WTC11 (cell line): ENCODE measurements around the gene TWIST2. TPM values are rescaled to one million over a fixed set of nuclear protein-coding genes. Genes with fewer than 3 reads are reported as not detected.

ENCODE experiments used
- ATAC-seq: fragments of 200-7000 bp; cut with Tn5 transposase; 2 replicates; pipeline ENCODE4 v1.10.0; 2021; ENCODE audit warnings: mild to moderate bottlenecking, moderate library complexity
- CTCF ChIA-PET: fragments of 300-600 bp; sonication (Branson Sonifier 250); formaldehyde crosslinking; loops from one replicate; lab custom pipeline; 2021; ENCODE audit warnings: antibody characterized with exemption; lab: Charles Lee
- POLR2A ChIA-PET: fragments of 350-600 bp; sonication (Branson Sonifier 250); formaldehyde crosslinking; loops from one replicate; lab custom pipeline; 2021; ENCODE audit warnings: antibody characterized with exemption; lab: Charles Lee
- DNase-seq: peaks from one replicate; pipeline ENCODE4 v3.0.0; 2021; ENCODE audit warnings: low spot score
- H3K27ac Mint-ChIP-seq: 2 replicates; pipeline ENCODE4 v1.8.0; 2021; ENCODE audit warnings: mixed read lengths
- H3K27me3 Mint-ChIP-seq: 2 replicates; pipeline ENCODE4 v1.8.0; 2021; ENCODE audit warnings: low read depth, mild to moderate bottlenecking, moderate library complexity, mixed read lengths
- H3K36me3 Mint-ChIP-seq: 2 replicates; pipeline ENCODE4 v1.8.0; 2021; ENCODE audit warnings: mixed read lengths
- H3K4me1 Mint-ChIP-seq: 2 replicates; pipeline ENCODE4 v1.8.0; 2022; ENCODE audit warnings: mixed read lengths
- H3K4me3 Mint-ChIP-seq: 2 replicates; pipeline ENCODE4 v1.8.0; 2021; ENCODE audit warnings: mild to moderate bottlenecking, moderate library complexity, mixed read lengths
- H3K9me3 Mint-ChIP-seq: 2 replicates; pipeline ENCODE4 v1.8.0; 2021; ENCODE audit warnings: mixed read lengths
- ELF4 ChIP-seq: sonication (generic); formaldehyde crosslinking; IDR thresholded peaks from 2 replicates; pipeline ENCODE4 v1.8.1; 2022; ENCODE audit warnings: low read depth, mild to moderate bottlenecking, moderate library complexity, missing genetic modification reagents
- FOXJ3 ChIP-seq: sonication (generic); formaldehyde crosslinking; IDR thresholded peaks from 2 replicates; pipeline ENCODE4 v1.9.0; 2021; ENCODE audit warnings: missing genetic modification reagents, mild to moderate bottlenecking, borderline replicate concordance
- HMGA2 ChIP-seq: fragments of 250-450 bp; sonication (Bioruptor Pico); IDR thresholded peaks from 2 replicates; pipeline ENCODE4 v1.4.0; 2021; ENCODE audit warnings: mild to moderate bottlenecking, moderate library complexity
- IRF1 ChIP-seq: sonication (generic); formaldehyde crosslinking; IDR thresholded peaks from 2 replicates; pipeline ENCODE4 v1.8.0; 2023; ENCODE audit warnings: missing genetic modification reagents
- JAZF1 ChIP-seq: fragments of 250-450 bp; sonication (Bioruptor Pico); IDR thresholded peaks from 2 replicates; pipeline ENCODE4 v1.9.0; 2021; ENCODE audit warnings: moderate library complexity, mild to moderate bottlenecking, inconsistent platforms
- MLX ChIP-seq: sonication (generic); formaldehyde crosslinking; IDR thresholded peaks from 2 replicates; pipeline ENCODE4 v1.8.1; 2023; ENCODE audit warnings: mild to moderate bottlenecking, missing genetic modification reagents, moderate library complexity
- MXD4 ChIP-seq: fragments of 250-450 bp; sonication (Bioruptor Pico); IDR thresholded peaks from 2 replicates; pipeline ENCODE4 v1.8.0; 2021; ENCODE audit warnings: mild to moderate bottlenecking, moderate library complexity, borderline replicate concordance
- PRRX2 ChIP-seq: fragments of 250-450 bp; sonication (Bioruptor Pico); IDR thresholded peaks from 2 replicates; pipeline ENCODE4 v1.8.0; 2021; ENCODE audit warnings: mild to moderate bottlenecking
- RORB ChIP-seq: fragments of 250-450 bp; sonication (Bioruptor Pico); IDR thresholded peaks from 2 replicates; pipeline ENCODE4 v1.9.0; 2021; ENCODE audit warnings: mild to moderate bottlenecking
- SP1 ChIP-seq: sonication (generic); formaldehyde crosslinking; conservative IDR thresholded peaks from 2 replicates; pipeline ENCODE4 v1.8.1; 2022; ENCODE audit warnings: missing genetic modification reagents
- STAT6 ChIP-seq: sonication (generic); formaldehyde crosslinking; conservative IDR thresholded peaks from 2 replicates; pipeline ENCODE4 v1.8.1; 2023; ENCODE audit warnings: mild to moderate bottlenecking, low read depth, missing genetic modification reagents, moderate library complexity
- TCF7 ChIP-seq: sonication (generic); formaldehyde crosslinking; IDR thresholded peaks from 2 replicates; pipeline ENCODE4 v1.8.0; 2022; ENCODE audit warnings: mild to moderate bottlenecking, low read depth, missing genetic modification reagents, moderate library complexity
- USF1 ChIP-seq: sonication (generic); formaldehyde crosslinking; IDR thresholded peaks from 2 replicates; pipeline ENCODE4 v1.8.0; 2022; ENCODE audit warnings: mild to moderate bottlenecking, missing genetic modification reagents
- ZNF121 ChIP-seq: sonication (generic); formaldehyde crosslinking; IDR thresholded peaks from 2 replicates; pipeline ENCODE4 v1.8.0; 2023; ENCODE audit warnings: missing genetic modification reagents
- ZNF219 ChIP-seq: sonication (generic); formaldehyde crosslinking; IDR thresholded peaks from 2 replicates; pipeline ENCODE4 v1.8.0; 2023; ENCODE audit warnings: missing genetic modification reagents, mild to moderate bottlenecking, borderline replicate concordance
- ZNF263 ChIP-seq: sonication (generic); formaldehyde crosslinking; IDR thresholded peaks from 2 replicates; pipeline ENCODE4 v1.8.1; 2022; ENCODE audit warnings: low read depth, mild to moderate bottlenecking, moderate library complexity, missing genetic modification reagents
- ZNF423 ChIP-seq: fragments of 250-450 bp; sonication (Bioruptor Pico); IDR thresholded peaks from 2 replicates; pipeline ENCODE4 v2.1.2; 2022; ENCODE audit warnings: mild to moderate bottlenecking, moderate library complexity
- total RNA-seq: library from RNA; stranded (reverse); gene quantifications from 3 replicates; pipeline ENCODE4 v1.2.3, GENCODE V29; 2021
- TF ChIP-seq, protein P1 (sequence below): sonication (generic); formaldehyde crosslinking; IDR thresholded peaks from 2 replicates; pipeline ENCODE4 v1.8.0; 2023; ENCODE audit warnings: mild to moderate bottlenecking, missing genetic modification reagents
- TF ChIP-seq, protein P2 (sequence below): sonication (generic); formaldehyde crosslinking; IDR thresholded peaks from 2 replicates; pipeline ENCODE4 v1.8.1; 2023; ENCODE audit warnings: mild to moderate bottlenecking, missing genetic modification reagents
- TF ChIP-seq, protein P3 (sequence below): fragments of 250-450 bp; sonication (Bioruptor Pico); IDR thresholded peaks from 2 replicates; pipeline ENCODE4 v1.9.0; 2021; ENCODE audit warnings: moderate library complexity, mild to moderate bottlenecking, inconsistent platforms, borderline replicate concordance
- TF ChIP-seq, protein P4 (sequence below): fragments of 250-450 bp; sonication (Bioruptor Pico); conservative IDR thresholded peaks from 2 replicates; pipeline ENCODE4 v1.9.0; 2021; ENCODE audit warnings: mild to moderate bottlenecking
- TF ChIP-seq, protein P5 (sequence below): sonication (generic); formaldehyde crosslinking; IDR thresholded peaks from 2 replicates; pipeline ENCODE4 v1.8.1; 2023; ENCODE audit warnings: mild to moderate bottlenecking, missing genetic modification reagents

Gene TWIST2
- total RNA-seq, 1 experiment from 2014 or later = 5.7 TPM

DNA sequence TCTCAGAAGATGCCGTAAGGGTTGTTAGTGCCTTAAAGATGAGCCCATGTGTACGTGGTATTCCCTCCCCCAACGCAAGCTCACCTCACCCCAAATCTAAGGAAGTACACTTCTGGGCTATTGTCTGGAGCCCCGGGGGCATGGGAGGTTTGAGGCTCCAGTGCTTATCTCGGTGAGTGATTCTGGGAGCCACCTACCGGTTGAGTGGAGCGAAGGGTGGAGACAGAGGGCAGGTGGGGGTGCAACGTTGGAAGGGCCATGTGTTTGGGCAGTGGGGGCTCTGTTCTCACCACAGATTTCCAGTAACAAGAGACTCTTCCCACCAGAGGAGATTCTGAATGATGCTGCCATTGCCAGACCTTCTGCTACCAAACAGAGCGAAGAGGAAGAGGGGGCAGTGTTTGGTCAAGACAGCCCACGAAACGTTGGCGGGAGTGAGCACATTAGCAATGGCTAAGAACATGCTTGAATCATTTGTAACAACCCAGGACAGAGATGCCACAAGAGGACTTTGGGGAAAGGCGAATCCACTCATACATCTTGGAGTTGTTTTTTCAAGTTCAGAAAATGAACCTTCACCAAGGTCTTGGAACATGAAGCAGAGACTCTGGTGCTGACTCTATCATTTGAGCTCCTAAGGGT, 38.7 kb downstream of the TWIST2 start (continued):
- no peak for TF ChIP-seq ZNF423
- no peak for TF ChIP-seq SP1 (CRISPR knock-in tag)
- no peak for TF ChIP-seq MLX
- TF ChIP-seq, protein P1, sequence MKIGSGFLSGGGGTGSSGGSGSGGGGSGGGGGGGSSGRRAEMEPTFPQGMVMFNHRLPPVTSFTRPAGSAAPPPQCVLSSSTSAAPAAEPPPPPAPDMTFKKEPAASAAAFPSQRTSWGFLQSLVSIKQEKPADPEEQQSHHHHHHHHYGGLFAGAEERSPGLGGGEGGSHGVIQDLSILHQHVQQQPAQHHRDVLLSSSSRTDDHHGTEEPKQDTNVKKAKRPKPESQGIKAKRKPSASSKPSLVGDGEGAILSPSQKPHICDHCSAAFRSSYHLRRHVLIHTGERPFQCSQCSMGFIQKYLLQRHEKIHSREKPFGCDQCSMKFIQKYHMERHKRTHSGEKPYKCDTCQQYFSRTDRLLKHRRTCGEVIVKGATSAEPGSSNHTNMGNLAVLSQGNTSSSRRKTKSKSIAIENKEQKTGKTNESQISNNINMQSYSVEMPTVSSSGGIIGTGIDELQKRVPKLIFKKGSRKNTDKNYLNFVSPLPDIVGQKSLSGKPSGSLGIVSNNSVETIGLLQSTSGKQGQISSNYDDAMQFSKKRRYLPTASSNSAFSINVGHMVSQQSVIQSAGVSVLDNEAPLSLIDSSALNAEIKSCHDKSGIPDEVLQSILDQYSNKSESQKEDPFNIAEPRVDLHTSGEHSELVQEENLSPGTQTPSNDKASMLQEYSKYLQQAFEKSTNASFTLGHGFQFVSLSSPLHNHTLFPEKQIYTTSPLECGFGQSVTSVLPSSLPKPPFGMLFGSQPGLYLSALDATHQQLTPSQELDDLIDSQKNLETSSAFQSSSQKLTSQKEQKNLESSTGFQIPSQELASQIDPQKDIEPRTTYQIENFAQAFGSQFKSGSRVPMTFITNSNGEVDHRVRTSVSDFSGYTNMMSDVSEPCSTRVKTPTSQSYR (CRISPR knock-in tag) = no peak
- no peak for TF ChIP-seq TCF7 (CRISPR knock-in tag)
- TF ChIP-seq, protein P2, sequence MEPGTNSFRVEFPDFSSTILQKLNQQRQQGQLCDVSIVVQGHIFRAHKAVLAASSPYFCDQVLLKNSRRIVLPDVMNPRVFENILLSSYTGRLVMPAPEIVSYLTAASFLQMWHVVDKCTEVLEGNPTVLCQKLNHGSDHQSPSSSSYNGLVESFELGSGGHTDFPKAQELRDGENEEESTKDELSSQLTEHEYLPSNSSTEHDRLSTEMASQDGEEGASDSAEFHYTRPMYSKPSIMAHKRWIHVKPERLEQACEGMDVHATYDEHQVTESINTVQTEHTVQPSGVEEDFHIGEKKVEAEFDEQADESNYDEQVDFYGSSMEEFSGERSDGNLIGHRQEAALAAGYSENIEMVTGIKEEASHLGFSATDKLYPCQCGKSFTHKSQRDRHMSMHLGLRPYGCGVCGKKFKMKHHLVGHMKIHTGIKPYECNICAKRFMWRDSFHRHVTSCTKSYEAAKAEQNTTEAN (CRISPR knock-in tag) = no peak
- TF ChIP-seq PRRX2 (CRISPR knock-in tag) = no peak
- no peak for TF ChIP-seq HMGA2 (CRISPR knock-in tag)
- TF ChIP-seq ZNF219 (CRISPR knock-in tag) = no peak
- TF ChIP-seq STAT6 (CRISPR knock-in tag) = no peak
- TF ChIP-seq, all 79 proteins: peak for 0

DNA sequence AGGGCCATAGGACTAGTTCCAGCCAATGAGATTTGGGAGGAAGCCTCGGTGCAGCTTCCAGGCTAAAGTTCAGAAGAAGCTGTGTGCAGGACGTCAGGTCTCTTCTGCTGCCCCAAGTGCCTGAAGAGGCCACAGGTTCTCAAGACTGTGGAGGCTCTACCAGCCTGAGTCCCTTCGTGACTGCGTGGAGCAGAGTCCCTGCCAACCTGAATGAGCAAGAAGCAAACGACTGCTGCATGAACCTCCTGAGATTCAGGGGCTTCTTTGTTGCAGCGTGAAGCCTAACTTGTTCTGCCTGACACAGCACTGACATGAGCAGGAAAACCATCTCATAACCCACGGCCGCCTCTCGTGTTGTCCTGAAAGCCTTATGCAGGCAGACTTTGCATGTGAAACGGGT, 39.7 kb downstream of the TWIST2 start:
- H3K27me3 Mint-ChIP-seq = no peaks in the 10 kb centered on the region
- peaks cover 6% of the 10 kb centered on the region; the same call in 1 of the 2 replicates for H3K36me3 Mint-ChIP-seq
- H3K4me3 Mint-ChIP-seq = no peak overlapping the region
- no peak overlapping the region for H3K27ac Mint-ChIP-seq
- H3K9me3 Mint-ChIP-seq = peaks cover 9% of the 10 kb centered on the region
- H3K4me1 Mint-ChIP-seq = no peaks in the 10 kb centered on the region
- ChIA-PET POLR2A (no interaction called here), CTCF (interaction anchor here (1.3 kb wide), 1 partner anchor 12 kb away, joined by 4 read pairs; no protein-coding TSS in a partner anchor)
- DNase-seq (no peak), ATAC-seq (no peak)
- no peak for TF ChIP-seq FOXJ3 (CRISPR knock-in tag)
- TF ChIP-seq ELF4 (CRISPR knock-in tag) = no peak
- no peak for TF ChIP-seq MXD4 (CRISPR knock-in tag)
- no peak for TF ChIP-seq USF1 (CRISPR knock-in tag)
- TF ChIP-seq JAZF1 (CRISPR knock-in tag) = no peak
- TF ChIP-seq RORB (CRISPR knock-in tag) = no peak
- TF ChIP-seq, protein P3, sequence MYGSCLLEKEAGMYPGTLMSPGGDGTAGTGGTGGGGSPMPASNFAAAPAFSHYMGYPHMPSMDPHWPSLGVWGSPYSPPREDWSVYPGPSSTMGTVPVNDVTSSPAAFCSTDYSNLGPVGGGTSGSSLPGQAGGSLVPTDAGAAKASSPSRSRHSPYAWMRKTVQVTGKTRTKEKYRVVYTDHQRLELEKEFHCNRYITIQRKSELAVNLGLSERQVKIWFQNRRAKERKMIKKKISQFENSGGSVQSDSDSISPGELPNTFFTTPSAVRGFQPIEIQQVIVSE (CRISPR knock-in tag) = no peak
- TF ChIP-seq ZNF121 = no peak
- no peak for TF ChIP-seq IRF1 (CRISPR knock-in tag)
- no peak for TF ChIP-seq ZNF263
- TF ChIP-seq, protein P4, sequence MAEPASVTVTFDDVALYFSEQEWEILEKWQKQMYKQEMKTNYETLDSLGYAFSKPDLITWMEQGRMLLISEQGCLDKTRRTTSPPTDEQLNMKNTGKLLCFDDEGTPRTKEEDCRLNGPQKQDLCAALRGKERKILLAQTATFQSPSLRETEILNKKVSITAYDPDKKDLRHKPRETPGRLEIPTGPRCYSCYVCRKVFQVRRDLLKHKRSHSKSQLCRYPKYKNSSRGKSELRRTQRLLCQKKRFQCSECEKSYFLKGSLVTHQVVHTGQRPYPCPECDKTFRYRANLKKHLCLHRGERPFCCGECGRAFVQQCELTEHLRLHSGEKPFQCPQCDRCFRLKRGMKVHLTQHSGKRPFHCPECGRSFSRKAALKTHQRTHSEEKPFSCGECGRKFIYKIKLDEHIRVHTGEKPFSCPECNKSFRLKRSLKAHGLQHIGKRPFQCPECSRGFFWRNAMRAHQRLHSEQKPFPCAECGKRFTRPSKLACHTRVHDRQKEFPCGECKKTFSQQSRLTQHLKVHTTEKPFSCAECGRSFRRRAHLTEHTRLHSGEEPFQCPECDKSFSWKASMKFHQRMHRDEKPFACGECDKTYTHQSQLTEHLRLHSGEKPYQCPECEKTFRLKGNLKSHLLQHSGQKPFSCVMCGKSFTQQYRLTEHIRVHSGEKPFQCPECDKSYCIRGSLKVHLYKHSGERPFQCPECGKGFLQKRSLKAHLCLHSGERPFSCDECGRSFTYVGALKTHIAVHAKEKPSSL = no peak
- TF ChIP-seq, protein P5, sequence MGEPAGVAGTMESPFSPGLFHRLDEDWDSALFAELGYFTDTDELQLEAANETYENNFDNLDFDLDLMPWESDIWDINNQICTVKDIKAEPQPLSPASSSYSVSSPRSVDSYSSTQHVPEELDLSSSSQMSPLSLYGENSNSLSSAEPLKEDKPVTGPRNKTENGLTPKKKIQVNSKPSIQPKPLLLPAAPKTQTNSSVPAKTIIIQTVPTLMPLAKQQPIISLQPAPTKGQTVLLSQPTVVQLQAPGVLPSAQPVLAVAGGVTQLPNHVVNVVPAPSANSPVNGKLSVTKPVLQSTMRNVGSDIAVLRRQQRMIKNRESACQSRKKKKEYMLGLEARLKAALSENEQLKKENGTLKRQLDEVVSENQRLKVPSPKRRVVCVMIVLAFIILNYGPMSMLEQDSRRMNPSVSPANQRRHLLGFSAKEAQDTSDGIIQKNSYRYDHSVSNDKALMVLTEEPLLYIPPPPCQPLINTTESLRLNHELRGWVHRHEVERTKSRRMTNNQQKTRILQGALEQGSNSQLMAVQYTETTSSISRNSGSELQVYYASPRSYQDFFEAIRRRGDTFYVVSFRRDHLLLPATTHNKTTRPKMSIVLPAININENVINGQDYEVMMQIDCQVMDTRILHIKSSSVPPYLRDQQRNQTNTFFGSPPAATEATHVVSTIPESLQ (CRISPR knock-in tag) = no peak
